ENCODE measurements around the gene CELF6.

DNA sequence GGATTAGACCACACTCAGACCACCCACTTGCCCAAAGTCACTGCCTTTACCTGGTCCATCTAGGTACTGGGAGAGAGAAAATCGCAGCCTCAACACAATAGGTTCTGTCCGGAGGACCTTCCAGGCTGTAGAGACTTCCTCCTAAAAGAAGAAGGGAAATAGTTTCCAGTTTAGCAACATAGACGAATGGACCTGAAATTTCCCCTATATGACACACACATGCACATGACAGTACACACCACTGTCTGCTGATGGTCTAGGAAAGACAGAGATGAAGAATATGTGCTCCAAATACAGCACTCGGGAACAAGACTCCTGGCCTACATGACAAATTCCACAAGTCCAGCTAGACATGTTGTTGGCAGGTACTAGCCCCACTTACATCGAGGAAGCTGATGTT lies 54.9 kb downstream of the CELF6 start:
- TF ChIP-seq, protein P1, sequence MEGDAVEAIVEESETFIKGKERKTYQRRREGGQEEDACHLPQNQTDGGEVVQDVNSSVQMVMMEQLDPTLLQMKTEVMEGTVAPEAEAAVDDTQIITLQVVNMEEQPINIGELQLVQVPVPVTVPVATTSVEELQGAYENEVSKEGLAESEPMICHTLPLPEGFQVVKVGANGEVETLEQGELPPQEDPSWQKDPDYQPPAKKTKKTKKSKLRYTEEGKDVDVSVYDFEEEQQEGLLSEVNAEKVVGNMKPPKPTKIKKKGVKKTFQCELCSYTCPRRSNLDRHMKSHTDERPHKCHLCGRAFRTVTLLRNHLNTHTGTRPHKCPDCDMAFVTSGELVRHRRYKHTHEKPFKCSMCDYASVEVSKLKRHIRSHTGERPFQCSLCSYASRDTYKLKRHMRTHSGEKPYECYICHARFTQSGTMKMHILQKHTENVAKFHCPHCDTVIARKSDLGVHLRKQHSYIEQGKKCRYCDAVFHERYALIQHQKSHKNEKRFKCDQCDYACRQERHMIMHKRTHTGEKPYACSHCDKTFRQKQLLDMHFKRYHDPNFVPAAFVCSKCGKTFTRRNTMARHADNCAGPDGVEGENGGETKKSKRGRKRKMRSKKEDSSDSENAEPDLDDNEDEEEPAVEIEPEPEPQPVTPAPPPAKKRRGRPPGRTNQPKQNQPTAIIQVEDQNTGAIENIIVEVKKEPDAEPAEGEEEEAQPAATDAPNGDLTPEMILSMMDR (IDR thresholded peaks at IDR 0.05) = no peak
- no peak for TF ChIP-seq POLR2A (IDR thresholded peaks at IDR 0.05)

Data from lower leg skin (tissue), 3 donors.